Suprapubic skin (tissue), 3 donors: ENCODE results near the gene SLN.

Experiments
- CTCF ChIP-seq, 2 donors: fragments of 200-600 bp in 1 of 2; fragments of 450-650 bp in 1 of 2; sonication (generic) in 1 of 2; IDR thresholded peaks; one replicate each; pipeline ENCODE4 v1.5.1; 2016 to 2019; ENCODE audit warnings: antibody characterized with exemption in 2 of 2, mild to moderate bottlenecking in 1 of 2, moderate library complexity in 1 of 2
- POLR2A ChIP-seq, 2 donors: fragments of 450-650 bp; IDR thresholded peaks; one replicate each; pipeline ENCODE4 v1.6.1; 2017; ENCODE audit warnings: antibody characterized with exemption in 2 of 2, mild to moderate bottlenecking in 2 of 2, moderate library complexity in 2 of 2

- TF ChIP-seq CTCF (IDR thresholded peaks at IDR 0.05) (peak in 1 of 2 donors; percentile 12), POLR2A (IDR thresholded peaks at IDR 0.05) (no peak)
Measured at GRCh38 chr11:107683807-107684206, 28.0 kb downstream of the SLN start.
